VCaP (cell line): ENCODE data around the gene MPG.

Source experiments
- H3K27ac ChIP-seq: fragments of 450-650 bp; 2 replicates; pipeline ENCODE4 v1.5.1; 2017
- CTCF ChIP-seq: fragments of 450-650 bp; conservative IDR thresholded peaks from 2 replicates; pipeline ENCODE4 v1.5.1; 2017; ENCODE audit warnings: mild to moderate bottlenecking, moderate library complexity

The MPG gene

GRCh38 chr16:65745-66144 is 12.3 kb upstream of the MPG start:
- H3K27ac ChIP-seq, result no peak overlapping the region
- peak; percentile 90 for TF ChIP-seq CTCF

- no peak overlapping the region for H3K27ac ChIP-seq
- no peak for TF ChIP-seq CTCF
Observed at GRCh38 chr16:66309-67182, 11.5 kb upstream of the MPG start.

GRCh38 chr16:67183-67791 is 10.7 kb upstream of the MPG start:
- H3K27ac ChIP-seq, result no peak overlapping the region
- no peak for TF ChIP-seq CTCF

- TF ChIP-seq CTCF, result no peak
Observed at GRCh38 chr16:67884-68789, 9.9 kb upstream of the MPG start.

GRCh38 chr16:69181-69580 is 8.8 kb upstream of the MPG start:
- no peak for TF ChIP-seq CTCF
- H3K27ac ChIP-seq, result peak overlapping the region; percentile 96; the same call in 1 of the 2 replicates

More at GRCh38 chr16:67884-68789, 9.9 kb upstream of the MPG start:
- no peak overlapping the region for H3K27ac ChIP-seq

- peak overlapping the region; percentile 96 for H3K27ac ChIP-seq
- no peak for TF ChIP-seq CTCF
Observed at GRCh38 chr16:71210-71539, 6.8 kb upstream of the MPG start.
